K562 (cell line): ENCODE measurements around the gene FOSL1. TPM values are rescaled to one million over a fixed set of nuclear protein-coding genes. Genes with fewer than 3 reads are reported as not detected.

Experiments used
- ATAC-seq: fragments of 200-7000 bp; cut with Tn5 transposase; 3 replicates; pipeline ENCODE4 v1.9.1; 2020; ENCODE audit warnings: moderate library complexity
- BruUV-seq: library from RNA; stranded (reverse); fragments of 400-500 nt; replicated peaks from 2 replicates; lab custom pipeline; 2021; lab: Mats Ljungman, UMichigan
- CTCF ChIA-PET: fragments of 300-600 bp; formaldehyde crosslinking; extraction: SDS; loops from one replicate; lab custom pipeline; 2021; ENCODE audit warnings: low intra/inter-chr PET ratio; lab: Yijun Ruan, JAX
- POLR2A ChIA-PET: fragments of 300-600, 350-650 bp; sonication (Branson Sonifier 250); formaldehyde crosslinking; extraction: SDS; loops from one replicate; lab custom pipeline; 2021; ENCODE audit warnings: antibody characterized with exemption, inconsistent platforms; lab: Yijun Ruan, JAX
- DNase-seq, 4 experiments: peaks; one replicate each; pipeline versions ENCODE4 v3.0.0 to v3.0.0-alpha.2; 2011 to 2018; ENCODE audit warnings: low spot score in 3 of 4, mixed read lengths in 3 of 4; ENCODE audit errors: extremely low read depth in 1 of 4
- FAIRE-seq: peaks from 2 replicates; lab custom pipeline; 2011; peaks lifted over from hg19 to GRCh38; lab: Jason Lieb, UNC
- H2AFZ ChIP-seq: 2 replicates; pipeline ENCODE4 v1.6.0; 2011; ENCODE audit warnings: low read depth, low read length, control low read depth, inconsistent platforms
- H3K27ac ChIP-seq: fragments of 200-600 bp; 3 replicates; pipeline ENCODE4 v1.8.0; 2011; ENCODE audit warnings: low read depth, mild to moderate bottlenecking, control low read depth, inconsistent platforms, low read length, moderate library complexity, mixed read lengths; ENCODE audit errors: extremely low read depth
- H3K27me3 ChIP-seq, 2 experiments: fragments of 300-600 bp in 1 of 2; 2 replicates in 1 of 2; 3 replicates in 1 of 2; pipeline versions ENCODE4 v1.6.0 to v1.8.0; 2011; ENCODE audit warnings: inconsistent platforms in 2 of 2, low read length in 2 of 2, mild to moderate bottlenecking in 1 of 2, mixed read lengths in 1 of 2, moderate library complexity in 1 of 2; ENCODE audit not compliant: control insufficient read depth in 2 of 2, insufficient read depth in 2 of 2
- H3K36me3 ChIP-seq: fragments of 300-600 bp; 3 replicates; pipeline ENCODE4 v1.8.0; 2011; ENCODE audit warnings: mild to moderate bottlenecking, low read length, inconsistent platforms; ENCODE audit not compliant: control insufficient read depth, insufficient read depth
- H3K4me1 ChIP-seq, 2 experiments: fragments of 200-600 bp in 1 of 2; replicated peaks in 1 of 2; 2 replicates in 1 of 2; 3 replicates in 1 of 2; pipeline versions ENCODE4 v1.5.1 to v1.8.0; 2011; ENCODE audit warnings: inconsistent platforms in 2 of 2, low read length in 2 of 2, mild to moderate bottlenecking in 1 of 2, mixed read lengths in 1 of 2, moderate library complexity in 1 of 2; ENCODE audit not compliant: control insufficient read depth in 2 of 2, insufficient read depth in 2 of 2
- H3K4me2 ChIP-seq: 2 replicates; pipeline ENCODE4 v1.6.1; 2011; ENCODE audit warnings: low read length, control low read depth, inconsistent platforms, mixed read lengths; ENCODE audit not compliant: insufficient read depth
- H3K4me3 ChIP-seq: fragments of 200-600 bp; sonication (generic), shearing (Covaris generic); 2 replicates; pipeline ENCODE4 v1.5.1; 2016; ENCODE audit warnings: control low read depth, inconsistent platforms
- H3K79me2 ChIP-seq: fragments of 200-600 bp; 3 replicates; pipeline ENCODE4 v1.8.0; 2011; ENCODE audit warnings: low read length, inconsistent platforms; ENCODE audit not compliant: control insufficient read depth, insufficient read depth
- H3K9ac ChIP-seq, 2 experiments: 2 replicates each; pipeline versions ENCODE4 v1.6.0 to v1.6.1; 2011; ENCODE audit warnings: low read depth in 2 of 2, low read length in 2 of 2, control low read depth in 1 of 2, inconsistent platforms in 1 of 2, mild to moderate bottlenecking in 1 of 2, mixed read lengths in 1 of 2; ENCODE audit not compliant: insufficient read depth in 1 of 2
- H3K9me1 ChIP-seq: one replicate; pipeline ENCODE4 v1.6.0; 2011; ENCODE audit warnings: inconsistent platforms, mild to moderate bottlenecking, low read length, moderate library complexity; ENCODE audit not compliant: control insufficient read depth, insufficient read depth
- H3K9me3 ChIP-seq: replicated peaks from 2 replicates; pipeline ENCODE4 v1.5.1; 2011; ENCODE audit warnings: low read depth, low read length, inconsistent platforms; ENCODE audit not compliant: control insufficient read depth, insufficient read depth
- H4K20me1 ChIP-seq: replicated peaks from 2 replicates; pipeline ENCODE4 v1.6.1; 2011; ENCODE audit warnings: low read length, inconsistent platforms, mixed read lengths; ENCODE audit not compliant: control insufficient read depth, insufficient read depth
- ATF2 ChIP-seq: sonication (generic); formaldehyde crosslinking; IDR thresholded peaks from 2 replicates; pipeline ENCODE4 v1.8.1; 2022; ENCODE audit warnings: missing genetic modification reagents
- CBFA2T3 ChIP-seq: fragments of 450-650 bp; IDR thresholded peaks from 2 replicates; pipeline ENCODE4 v1.6.1; 2017
- CREM ChIP-seq: IDR thresholded peaks from 2 replicates; pipeline ENCODE4 v1.6.1; 2014; ENCODE audit warnings: antibody characterized with exemption, low read depth
- DLX4 ChIP-seq: fragments of 250-450 bp; sonication (Bioruptor Pico); IDR thresholded peaks from 2 replicates; pipeline ENCODE4 v1.6.1; 2021; ENCODE audit warnings: mild to moderate bottlenecking
- ETV6 ChIP-seq, 3 experiments: fragments of 150-350 bp in 1 of 3; sonication (generic) in 1 of 3; formaldehyde crosslinking in 1 of 3; IDR thresholded peaks; 2 replicates each; pipeline versions ENCODE4 v1.6.1 to v1.8.0; 2014 to 2022; ENCODE audit warnings: borderline replicate concordance in 2 of 3, low read depth in 2 of 3, antibody characterized with exemption in 1 of 3, low read length in 1 of 3, mild to moderate bottlenecking in 1 of 3, missing genetic modification reagents in 1 of 3
- HNRNPH1 ChIP-seq: fragments of 200-400 bp; formaldehyde crosslinking; optimal IDR thresholded peaks from 2 replicates; pipeline ENCODE3; 2017; ENCODE audit warnings: low read depth, mild to moderate bottlenecking, low read length, moderate library complexity
- KDM5B ChIP-seq: fragments of 200-600 bp; sonication (generic); IDR thresholded peaks from 2 replicates; pipeline ENCODE4 v1.6.1; 2012; ENCODE audit warnings: low read depth, mild to moderate bottlenecking, moderate library complexity, low read length, control low read depth, inconsistent platforms; ENCODE audit not compliant: insufficient replicate concordance
- MCM5 ChIP-seq: fragments of 450-650 bp; IDR thresholded peaks from 2 replicates; pipeline ENCODE4 v1.6.1; 2016; ENCODE audit warnings: low read depth
- MEF2A ChIP-seq: IDR thresholded peaks from 2 replicates; pipeline ENCODE4 v1.6.1; 2011; ENCODE audit warnings: low read depth, mild to moderate bottlenecking, low read length, moderate library complexity; ENCODE audit not compliant: control insufficient read depth
- OTX1 ChIP-seq: fragments of 450-650 bp; formaldehyde crosslinking; IDR thresholded peaks from 2 replicates; pipeline ENCODE4 v1.4.0; 2022; ENCODE audit warnings: mild to moderate bottlenecking
- SNRNP70 ChIP-seq: fragments of 200-400 bp; formaldehyde crosslinking; optimal IDR thresholded peaks from 2 replicates; pipeline ENCODE3; 2017; ENCODE audit warnings: low read depth, low read length
- STAT6 ChIP-seq: sonication (generic); formaldehyde crosslinking; IDR thresholded peaks from 2 replicates; pipeline ENCODE4 v1.8.1; 2023; ENCODE audit warnings: mild to moderate bottlenecking, missing genetic modification reagents
- THRB ChIP-seq: fragments of 450-650 bp; formaldehyde crosslinking; conservative IDR thresholded peaks from 2 replicates; pipeline ENCODE4 v1.4.0; 2022; ENCODE audit warnings: mild to moderate bottlenecking, missing genetic modification characterization
- ZNF511 ChIP-seq: sonication (generic); formaldehyde crosslinking; IDR thresholded peaks from 2 replicates; pipeline ENCODE4 v1.8.0; 2022; ENCODE audit warnings: mild to moderate bottlenecking, missing genetic modification reagents
- WGBS: fragments of 100-300 bp; shearing (Covaris generic); methylation state at CpG from one replicate; pipeline ENCODE4 v1.1.6; 2016; ENCODE audit warnings: low coverage, mixed read lengths; ENCODE audit not compliant: insufficient coverage; ENCODE audit errors: missing lambda C conversion rate; 5-methylcytosine and 5-hydroxymethylcytosine counted together
- in situ Hi-C: fragments of 300-500 bp; cut with MboI; formaldehyde crosslinking; loops from 4 replicates; pipeline ENCODE4 v1.15.0; 2018; ENCODE audit warnings: inconsistent platforms, mixed read lengths
- intact Hi-C: fragments of 100-400 bp; cut with micrococcal nuclease; formaldehyde crosslinking; loops from 2 replicates; pipeline ENCODE4 v1.14.2; 2022
- polyA plus RNA-seq, 8 experiments: library from polyadenylated mRNA; depleted of rRNA in 4 of 8; stranded (reverse) in 5 of 8; unstranded in 3 of 8; fragments of >200 nt; fragmentation: Nextera tagmentation in 2 of 8; fragmentation: Illumina TruSeq in 1 of 8; extraction: Ambion mirVana in 2 of 8; extraction: Trizol in 1 of 8; gene quantifications; 2 replicates each; pipeline versions ENCODE4 v1.2.1 to v1.2.3, GENCODE V29; 2011 to 2014; ENCODE audit warnings: inconsistent platforms in 1 of 8, missing spikeins in 1 of 8
- total RNA-seq, 7 experiments: library from RNA; depleted of rRNA in 6 of 7; stranded (reverse); fragments of >200 nt in 6 of 7; fragmentation: Illumina TruSeq in 2 of 7; extraction: Trizol in 2 of 7; gene quantifications; 2 replicates each; pipeline versions ENCODE4 v1.2.1 to v1.2.3, GENCODE V29; 2011 to 2021; ENCODE audit warnings: low replicate concordance in 1 of 7

Gene FOSL1
- total and polyA plus RNA-seq, 9 of the 15 experiments (the other 6 are each of a cell fraction or from before 2014, with no cell fraction given): 3.5 to 39.6 (median 10.0) TPM

- Histone ChIP-seq H3K4me3 (peak overlapping the region; percentile 70; the same call in 1 of the 2 replicates), H3K9me1 (no peaks in the 10 kb centered on the region), H3K9me3 (no peaks in the 10 kb centered on the region), H3K27ac (peak overlapping the region; percentile 84; the same call in 2 of the 3 replicates), H3K36me3 (peaks cover 57% of the 10 kb centered on the region), H3K27me3 (no peaks in the 10 kb centered on the region), H3K79me2 (peaks cover 78% of the 10 kb centered on the region), H3K4me2 (peak overlapping the region; percentile 89), H2AFZ (no peak overlapping the region), H3K9ac (peak overlapping the region in 1 of 2 experiments; percentile 53; a peak in 2 of 4 replicates), H3K4me1 (peaks cover 37 to 66% of the 10 kb centered on the region in 2 experiments), H4K20me1 (peaks cover 28% of the 10 kb centered on the region)
- FAIRE-seq (no peak), ATAC-seq (no peak), DNase-seq (no peak)
- no TSS peak for BruUV-seq
- WGBS: 79% methylated on average over 10 of the region's 10 CpGs
- ChIA-PET CTCF (no interaction called here), POLR2A (interaction anchor here (0.6 to 10.0 kb wide), 23 partner anchors 7 to 298 kb away, joined by 3 to 136 read pairs (median 4); partner anchors contain the start of genes CFL1, FOSL1 and MUS81)
- intact Hi-C loops (no loop called here), in situ Hi-C loops (no loop called here)
- no peak for TF ChIP-seq CBFA2T3
- TF ChIP-seq OTX1 (CRISPR knock-in tag): no peak
- no peak for TF ChIP-seq ETV6 (IDR thresholded peaks at IDR 0.05; ENCODE audit: borderline replicate concordance in 1 of 2, low read depth in 2 of 2, low read length in 1 of 2)
- TF ChIP-seq ETV6 (CRISPR knock-in tag; IDR thresholded peaks at IDR 0.05; ENCODE audit: borderline replicate concordance): no peak
- no peak for TF ChIP-seq SNRNP70
- no peak for TF ChIP-seq DLX4 (CRISPR knock-in tag)
- peak; percentile 75; the same call in 1 of the 2 replicates for TF ChIP-seq THRB (CRISPR knock-in tag)
- no peak for TF ChIP-seq ZNF511 (CRISPR knock-in tag)
- TF ChIP-seq MCM5: no peak
- no peak for TF ChIP-seq MEF2A
- TF ChIP-seq ATF2 (CRISPR knock-in tag): no peak
- no peak for TF ChIP-seq HNRNPH1
- TF ChIP-seq CREM: no peak
- TF ChIP-seq STAT6 (CRISPR knock-in tag): no peak; the same call in 1 of the 2 replicates
- peak; percentile 36 for TF ChIP-seq KDM5B
These were observed 7.4 kb downstream of the FOSL1 start for GRCh38 chr11:65892661-65893317.
